ENCODE data around the gene RHOT2. TPM values are rescaled to one million over a fixed set of nuclear protein-coding genes. Genes with fewer than 3 reads are reported as not detected.

Gene RHOT2
- total RNA-seq, 1 donor = 44.0 TPM

DNA sequence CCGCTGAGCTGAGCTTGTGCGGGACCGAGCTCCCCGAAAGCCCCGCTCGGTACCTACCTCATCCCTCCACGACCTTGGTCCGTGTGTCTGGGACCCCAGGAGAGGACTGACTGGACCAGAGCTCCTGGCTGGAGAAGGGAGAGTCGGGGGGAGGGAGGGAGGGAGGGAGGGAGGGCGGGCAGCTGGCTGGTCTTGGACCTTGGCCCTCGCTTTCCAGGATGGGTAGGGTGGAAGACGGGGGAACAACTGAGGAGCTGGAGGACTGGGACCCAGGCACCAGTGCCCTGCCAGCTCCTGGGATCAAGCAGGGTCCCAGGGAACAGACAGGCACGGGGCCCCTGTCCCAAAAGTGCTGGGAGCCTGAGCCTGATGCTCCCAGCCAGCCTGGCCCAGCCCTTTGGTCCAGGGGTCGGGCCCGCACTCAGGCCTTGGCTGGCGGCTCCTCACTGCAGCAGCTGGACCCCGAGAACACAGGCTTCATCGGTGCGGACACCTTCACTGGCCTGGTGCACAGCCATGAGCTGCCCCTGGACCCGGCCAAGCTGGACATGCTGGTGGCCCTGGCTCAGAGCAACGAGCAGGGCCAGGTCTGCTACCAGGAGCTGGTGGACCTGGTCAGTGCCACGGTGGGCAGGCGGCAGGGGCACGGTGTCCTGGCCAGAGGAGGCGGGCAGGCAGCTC, 8.1 kb downstream of the RHOT2 start:
- H3K4me3 ChIP-seq (ENCODE audit: low read depth, low read length) = peak overlapping the region; percentile 52
- no peak for DNase-seq (ENCODE audit: low read depth)
- TF ChIP-seq CTCF (IDR thresholded peaks at IDR 0.05; ENCODE audit: insufficient read depth, low read depth, low read length) = no peak

GRCh38 chr16:676565-676902, 8.6 kb downstream of the RHOT2 start:
- no peak for TF ChIP-seq CTCF (IDR thresholded peaks at IDR 0.05; ENCODE audit: insufficient read depth, low read depth, low read length)
- DNase-seq (ENCODE audit: low read depth) = no peak
- H3K4me3 ChIP-seq (ENCODE audit: low read depth, low read length) = no peak overlapping the region

DNA sequence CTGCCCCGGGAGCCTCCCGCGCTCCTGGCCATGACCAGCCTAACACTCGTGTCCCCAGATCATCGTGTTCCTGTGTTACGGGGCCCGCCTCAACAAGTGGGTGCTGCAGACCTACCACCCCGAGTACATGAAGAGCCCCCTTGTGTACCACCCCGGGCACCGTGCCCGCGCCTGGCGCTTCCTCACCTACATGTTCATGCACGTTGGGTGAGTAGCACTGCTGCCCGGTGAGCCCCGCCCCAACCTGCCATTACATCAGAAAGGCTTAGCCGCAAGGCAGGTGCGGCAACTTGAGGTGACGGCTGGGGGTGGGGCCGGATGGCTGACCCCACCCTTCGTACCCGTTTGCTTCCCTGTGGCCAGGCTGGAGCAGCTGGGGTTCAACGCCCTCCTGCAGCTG, 9.0 kb downstream of the RHOT2 start:
- no peak for TF ChIP-seq CTCF (IDR thresholded peaks at IDR 0.05; ENCODE audit: insufficient read depth, low read depth, low read length)
- no peak for DNase-seq (ENCODE audit: low read depth)
- no peak overlapping the region for H3K4me3 ChIP-seq (ENCODE audit: low read depth, low read length)

DNA sequence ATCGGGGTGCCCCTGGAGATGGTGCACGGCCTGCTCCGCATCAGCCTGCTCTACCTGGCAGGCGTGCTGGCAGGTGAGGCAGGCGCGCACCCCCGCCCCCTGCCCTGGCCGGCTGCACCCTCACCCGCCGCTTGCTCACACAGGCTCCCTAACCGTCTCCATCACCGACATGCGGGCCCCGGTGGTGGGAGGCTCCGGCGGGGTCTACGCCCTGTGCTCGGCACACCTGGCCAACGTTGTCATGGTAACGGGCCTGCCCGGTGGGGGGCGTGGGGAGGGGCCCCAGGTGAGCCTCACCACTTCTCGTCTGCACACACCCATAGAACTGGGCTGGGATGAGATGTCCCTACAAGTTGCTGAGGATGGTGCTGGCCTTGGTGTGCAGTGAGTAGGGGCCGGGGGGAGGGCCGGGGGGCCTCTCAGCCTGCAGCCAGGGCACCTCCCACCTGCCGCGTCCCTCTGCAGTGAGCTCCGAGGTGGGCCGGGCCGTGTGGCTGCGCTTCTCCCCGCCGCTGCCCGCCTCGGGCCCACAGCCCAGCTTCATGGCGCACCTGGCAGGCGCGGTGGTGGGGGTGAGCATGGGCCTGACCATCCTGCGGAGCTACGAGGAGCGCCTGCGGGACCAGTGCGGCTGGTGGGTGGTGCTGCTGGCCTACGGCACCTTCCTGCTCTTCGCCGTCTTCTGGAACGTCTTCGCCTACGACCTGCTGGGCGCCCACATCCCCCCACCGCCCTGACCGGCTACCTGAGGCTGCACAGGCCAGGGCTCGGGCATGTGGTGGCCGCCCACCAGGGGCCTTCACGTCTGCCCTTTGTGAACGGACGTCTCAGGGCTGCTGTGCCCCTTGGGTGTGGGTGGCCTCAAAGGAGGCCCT, 9.6 kb downstream of the RHOT2 start:
- no peak for DNase-seq (ENCODE audit: low read depth)
- no peak overlapping the region for H3K4me3 ChIP-seq (ENCODE audit: low read depth, low read length)
- no peak for TF ChIP-seq CTCF (IDR thresholded peaks at IDR 0.05; ENCODE audit: insufficient read depth, low read depth, low read length)

DNA sequence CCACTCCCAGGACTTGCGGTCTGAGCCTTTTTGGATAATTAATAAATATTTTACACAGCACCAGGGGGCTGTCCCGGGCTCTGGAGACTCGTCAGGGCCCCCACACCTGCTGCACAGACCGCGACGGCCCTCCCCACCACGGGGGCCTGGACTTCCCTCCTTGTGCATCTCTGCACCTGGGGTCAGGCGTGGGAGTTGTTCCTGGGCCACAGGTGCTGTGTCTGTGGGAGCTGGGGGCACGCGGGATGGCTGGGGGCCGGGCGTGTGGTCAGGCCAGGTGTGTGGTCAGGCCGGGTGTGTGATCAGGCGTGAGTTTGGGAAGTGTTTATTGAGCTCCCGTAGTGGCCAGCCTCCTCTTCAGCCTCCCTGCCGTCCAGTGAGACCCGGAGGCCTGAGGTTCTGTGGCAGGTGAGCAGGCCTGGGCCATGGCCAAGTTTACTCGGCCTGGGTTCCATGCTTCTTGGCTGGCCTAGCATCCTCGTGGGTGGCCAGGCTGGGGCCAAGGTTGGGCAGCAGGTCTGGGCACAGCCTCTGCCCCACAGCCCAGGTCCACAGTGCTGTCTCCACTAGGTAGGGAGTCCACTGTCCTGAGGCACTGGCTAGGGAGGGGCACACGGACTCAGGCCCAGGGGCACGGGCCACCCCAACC, 10.4 kb downstream of the RHOT2 start:
- no peak for TF ChIP-seq CTCF (IDR thresholded peaks at IDR 0.05; ENCODE audit: insufficient read depth, low read depth, low read length)
- H3K4me3 ChIP-seq (ENCODE audit: low read depth, low read length) = peak overlapping the region; percentile 67
- no peak for DNase-seq (ENCODE audit: low read depth)

GRCh38 chr16:678858-679813, 11.2 kb downstream of the RHOT2 start:
- DNase-seq (ENCODE audit: low read depth) = peak; percentile 56
- peak overlapping the region; percentile 67 for H3K4me3 ChIP-seq (ENCODE audit: low read depth, low read length)
- TF ChIP-seq CTCF (IDR thresholded peaks at IDR 0.05; ENCODE audit: insufficient read depth, low read depth, low read length) = no peak
